GM18520 (cell line): Measurements from ENCODE around the gene PCDHGA4.
"Not testable (repeated sequence)": the region's sequence is repeated elsewhere in the genome, so short reads cannot be mapped to it uniquely, and the experiment has no call there.

Experiments
- ATAC-seq: cut with Tn5 transposase; IDR thresholded peaks from one replicate; pipeline ENCODE4 v1.9.1; 2021; ENCODE audit not compliant: unreplicated experiment

PCDHGA4 gene

GRCh38 chr5:141382469-141383294 lies 27.9 kb downstream of the PCDHGA4 start, which contains the start of gene PCDHGA7:
Gene PCDHGA7, plus strand, starts transcription at chr5:141382742. Its CDS starts 158 bp downstream, at chr5:141382900.
- no peak for ATAC-seq

- no peak for ATAC-seq
These were observed 28.5 kb downstream of the PCDHGA4 start for GRCh38 chr5:141383345-141383744.

- no peak for ATAC-seq
These were observed 29.8 kb downstream of the PCDHGA4 start for GRCh38 chr5:141384471-141385267.

- not testable (repeated sequence) for ATAC-seq
These were observed 32.9 kb downstream of the PCDHGA4 start, which contains the start of gene PCDHGB4 for GRCh38 chr5:141387557-141388311. Gene PCDHGB4, plus strand, starts transcription at chr5:141387698. Its CDS starts 187 bp downstream, at chr5:141387885.

- no peak for ATAC-seq
These were observed 33.8 kb downstream of the PCDHGA4 start for GRCh38 chr5:141388661-141389060.

GRCh38 chr5:141389153-141390042 lies 34.6 kb downstream of the PCDHGA4 start:
- ATAC-seq = no peak

GRCh38 chr5:141392429-141393198 lies 37.8 kb downstream of the PCDHGA4 start, which contains the start of gene PCDHGA8:
Gene PCDHGA8, plus strand, starts transcription at chr5:141392633. Its CDS starts 181 bp downstream, at chr5:141392814.
- ATAC-seq = no peak

- ATAC-seq = no peak
These were observed 38.4 kb downstream of the PCDHGA4 start for GRCh38 chr5:141393267-141393666.

- not testable (repeated sequence) for ATAC-seq
These were observed 39.8 kb downstream of the PCDHGA4 start for GRCh38 chr5:141394401-141395187.

- ATAC-seq = not testable (repeated sequence)
These were observed 43.1 kb downstream of the PCDHGA4 start, which contains the start of gene PCDHGB5 for GRCh38 chr5:141397756-141398551. Gene PCDHGB5, plus strand, starts transcription at chr5:141397947. Its CDS starts 181 bp downstream, at chr5:141398128.

GRCh38 chr5:141398608-141399007 lies 43.8 kb downstream of the PCDHGA4 start:
- ATAC-seq = no peak

- ATAC-seq = no peak
These were observed 44.9 kb downstream of the PCDHGA4 start for GRCh38 chr5:141399555-141400258.

GRCh38 chr5:141402553-141403243 lies 47.9 kb downstream of the PCDHGA4 start, which contains the start of gene PCDHGA9:
Gene PCDHGA9, plus strand, starts transcription at chr5:141402778. Its CDS starts 175 bp downstream, at chr5:141402953.
- no peak for ATAC-seq

- no peak for ATAC-seq
These were observed 48.6 kb downstream of the PCDHGA4 start for GRCh38 chr5:141403387-141403786.
